HUDEP-2 (cell line): ENCODE measurements around the gene CCDC196.
A peak's percentile ranks its signal among the peaks of the same experiment; 100 is the strongest.

ENCODE experiments used
- DNase-seq, 76 experiments: peaks; one replicate each; lab custom pipeline; 2025; ENCODE audit not compliant: unreplicated experiment in 76 of 76; lab: John Stamatoyannopoulos, UW

The CCDC196 gene

GRCh38 chr14:66485910-66486421 is at the start of gene CCDC196:
TSS of gene CCDC196 (plus strand) at chr14:66486371. CDS start at chr14:66486503, 132 bp downstream.
- no peak for DNase-seq

DNA sequence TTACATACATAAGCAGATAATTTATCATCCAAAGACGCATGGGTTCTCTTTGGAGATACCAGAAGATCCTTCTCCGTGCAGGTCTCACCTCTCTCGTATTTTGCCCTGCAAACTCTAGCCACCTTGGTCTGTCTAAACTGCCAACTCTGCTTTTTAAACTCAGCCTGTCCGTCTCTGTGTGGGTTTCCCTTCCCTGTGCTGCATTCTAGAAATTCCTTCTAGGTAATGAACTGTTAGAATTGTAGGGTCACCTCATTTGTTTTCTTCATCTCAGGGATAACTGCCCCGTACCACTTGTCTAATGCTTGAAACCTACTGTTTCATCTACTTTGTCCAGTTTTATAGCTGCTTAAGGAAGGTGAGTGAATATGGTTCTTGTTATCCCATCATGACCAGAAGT is 45.4 kb upstream of the CCDC196 start:
- no peak for DNase-seq

DNA sequence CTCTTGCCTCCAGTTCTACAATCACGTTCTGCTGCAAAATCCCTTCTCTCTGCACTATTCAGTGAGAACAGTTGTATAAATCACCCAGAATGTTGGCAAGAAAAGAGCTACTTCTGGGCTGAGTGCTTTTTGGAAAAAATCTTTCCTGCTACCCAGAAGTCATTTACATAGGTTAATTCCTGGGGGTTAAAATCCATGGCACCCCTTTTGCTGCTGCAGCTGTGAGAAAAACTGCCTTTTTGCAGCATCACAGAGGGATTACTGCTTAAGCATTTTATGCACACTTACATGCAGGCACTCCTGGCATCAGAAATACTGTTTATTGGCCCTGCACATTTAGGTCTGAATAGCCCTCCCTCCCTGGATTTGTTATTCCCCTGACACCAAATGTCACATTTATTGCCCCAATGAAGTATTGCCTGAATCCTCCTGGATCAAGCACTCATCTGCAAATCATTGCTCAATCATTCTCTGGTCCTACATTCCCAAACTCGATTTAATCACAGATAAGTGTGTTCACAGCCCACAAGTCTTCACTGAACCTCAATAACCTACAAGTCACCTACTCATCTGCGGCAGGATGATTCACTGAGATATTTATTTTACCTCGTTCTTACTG is 43.1 kb upstream of the CCDC196 start:
- no peak for DNase-seq

DNA sequence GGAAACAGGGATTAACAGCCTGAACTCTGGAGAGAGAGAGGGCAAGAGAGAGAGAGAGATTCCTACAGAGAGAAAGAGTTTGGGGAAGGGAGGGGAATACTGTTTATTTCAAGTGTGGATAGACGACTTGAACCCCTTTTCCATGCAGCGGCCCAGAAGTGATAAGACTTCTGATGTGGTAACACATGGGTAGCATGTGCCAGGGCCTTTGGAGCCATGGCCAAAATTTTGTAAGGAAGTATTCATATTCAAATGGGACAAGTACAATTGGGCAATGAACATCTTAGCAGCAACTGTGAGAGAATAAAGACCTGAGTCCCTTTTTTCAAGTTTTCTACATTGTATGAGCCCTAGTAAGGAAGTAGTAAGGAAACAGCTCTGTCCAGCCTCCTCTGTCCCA is 42.4 kb upstream of the CCDC196 start:
- no peak for DNase-seq

- DNase-seq: no peak
Measured at GRCh38 chr14:66444271-66444927, 41.8 kb upstream of the CCDC196 start.

- DNase-seq: no peak
Measured at GRCh38 chr14:66445936-66446335, 40.2 kb upstream of the CCDC196 start.

GRCh38 chr14:66453469-66453868 is 32.7 kb upstream of the CCDC196 start:
- no peak for DNase-seq

- no peak for DNase-seq
Measured at GRCh38 chr14:66459603-66460002, 26.6 kb upstream of the CCDC196 start.

GRCh38 chr14:66464261-66464660 is 21.9 kb upstream of the CCDC196 start:
- no peak for DNase-seq

- DNase-seq: no peak
Measured at GRCh38 chr14:66468778-66469367, 17.3 kb upstream of the CCDC196 start.

DNA sequence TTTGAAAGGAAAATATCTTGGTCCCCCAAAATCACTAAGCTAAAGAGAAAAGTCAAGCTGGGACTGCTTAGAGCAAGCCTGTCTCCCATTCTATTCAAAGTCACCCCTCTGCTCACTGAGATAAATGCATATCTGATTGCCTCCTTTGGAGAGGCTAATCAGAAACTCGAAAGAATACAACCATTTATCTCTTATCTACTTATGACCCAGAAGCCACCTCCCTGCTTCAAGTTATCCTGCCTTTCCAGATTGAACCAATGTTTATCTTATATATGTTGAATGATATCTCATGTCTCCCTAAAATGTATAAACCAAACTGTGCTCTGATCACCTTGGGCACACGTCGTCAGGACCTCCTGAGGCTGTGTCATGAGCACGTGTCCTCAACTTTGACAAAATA is 14.6 kb upstream of the CCDC196 start:
- DNase-seq: peak in 30 of 76 experiments; percentile 9 to 67 (median 39)

GRCh38 chr14:66472251-66472650 is 13.9 kb upstream of the CCDC196 start:
- DNase-seq: no peak

DNA sequence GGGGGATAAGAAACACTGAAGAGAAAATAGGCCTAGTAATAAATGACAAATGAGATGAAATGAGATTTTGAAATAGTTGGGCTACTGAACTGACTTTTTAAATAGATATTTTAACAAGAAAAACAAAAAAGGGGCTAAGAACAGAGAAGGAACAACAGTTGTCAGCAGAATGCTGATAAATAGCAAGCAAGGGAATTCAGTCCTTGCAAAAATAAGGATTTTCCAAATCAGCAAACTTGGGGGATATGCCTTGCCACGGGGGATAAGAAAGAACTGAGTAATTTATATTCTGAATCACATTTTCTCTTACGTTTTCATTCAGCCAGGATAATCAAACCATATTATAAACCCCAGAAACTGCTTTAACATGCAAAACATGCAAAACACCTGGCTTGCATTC is 12.9 kb upstream of the CCDC196 start:
- DNase-seq: no peak

GRCh38 chr14:66476964-66477363 is 9.2 kb upstream of the CCDC196 start:
- DNase-seq: peak in 58 of 76 experiments; percentile 1 to 85 (median 53)

DNA sequence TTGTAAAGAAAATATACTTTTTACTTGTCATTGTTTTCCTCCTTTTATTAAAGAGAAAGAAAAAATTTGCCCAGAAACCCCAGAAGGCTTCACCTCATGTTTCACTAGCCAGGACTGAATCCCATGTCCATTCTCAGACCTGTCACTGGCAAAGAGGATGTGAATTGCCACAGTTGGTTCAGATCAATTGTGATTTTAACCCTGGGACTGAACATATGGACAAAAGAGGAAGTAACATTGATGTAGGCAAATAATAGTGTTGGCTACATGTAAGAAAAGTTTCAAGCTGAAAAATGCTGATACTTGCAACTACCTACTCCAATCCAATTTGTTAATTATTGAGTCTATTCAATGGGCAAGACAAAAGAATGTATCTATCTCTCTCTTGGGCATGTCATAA is 8.6 kb upstream of the CCDC196 start:
- DNase-seq: peak in 1 of 76 experiments; percentile 12

DNA sequence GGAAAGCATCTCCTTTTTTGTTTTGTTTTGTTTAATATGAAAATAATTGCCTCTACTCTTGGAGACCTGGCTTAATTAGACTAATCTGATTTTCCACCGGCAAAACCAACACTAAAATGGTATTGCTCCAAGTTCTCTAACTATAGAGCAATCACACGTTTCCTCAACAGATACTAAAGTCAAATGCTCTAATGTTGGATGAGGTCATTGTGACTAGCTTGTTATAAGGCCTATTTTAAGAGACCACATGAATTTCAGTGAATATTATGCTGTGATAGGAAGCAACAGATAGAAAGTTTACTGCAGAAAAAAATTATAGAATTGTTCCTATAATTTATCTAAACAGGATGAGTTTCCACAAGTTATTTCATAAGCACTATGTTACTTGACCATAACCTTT is 3.3 kb upstream of the CCDC196 start:
- no peak for DNase-seq

- peak in 4 of 76 experiments; percentile 8 to 30 (median 14) for DNase-seq
Measured at GRCh38 chr14:66483322-66483721, 2.8 kb upstream of the CCDC196 start.

DNA sequence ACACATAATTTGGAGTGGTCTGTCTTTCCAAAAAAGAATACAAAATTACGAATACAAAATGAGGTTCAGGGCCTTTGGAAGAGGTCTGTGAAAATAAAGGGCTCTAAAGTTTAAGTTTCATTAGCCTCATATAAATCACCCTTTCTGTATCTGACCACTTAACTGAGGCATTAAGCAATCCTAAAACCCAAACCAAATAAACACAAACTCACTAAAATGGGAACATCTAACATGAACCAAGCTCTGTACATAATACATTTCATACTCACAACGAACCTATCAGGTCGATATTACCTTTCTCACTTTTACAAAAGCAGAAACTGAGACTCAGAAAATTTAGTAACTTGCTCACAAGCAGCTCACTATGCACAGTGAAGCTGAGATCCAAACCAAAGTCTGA is 1.1 kb upstream of the CCDC196 start:
- no peak for DNase-seq

DNA sequence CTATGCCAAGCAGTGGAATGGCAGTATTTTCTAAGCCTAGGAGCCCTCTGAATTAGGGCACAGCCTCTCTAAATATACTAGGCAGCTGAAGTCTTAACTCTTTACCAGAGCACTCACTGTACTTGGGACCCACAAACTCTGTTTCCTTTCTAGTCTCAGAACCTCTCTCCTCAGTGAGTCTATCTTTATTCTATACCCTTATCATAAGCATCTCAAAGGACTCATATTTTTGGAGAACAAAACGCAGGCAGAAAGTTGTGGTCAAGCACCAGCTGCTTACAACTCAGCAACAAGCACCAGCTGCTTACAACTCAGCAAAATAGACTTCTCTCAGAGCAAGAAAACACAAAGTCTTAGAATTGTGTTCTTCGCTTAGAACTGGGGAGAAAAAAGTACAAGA is 993 bp downstream of the CCDC196 start:
- peak in 1 of 76 experiments; percentile 8 for DNase-seq

DNA sequence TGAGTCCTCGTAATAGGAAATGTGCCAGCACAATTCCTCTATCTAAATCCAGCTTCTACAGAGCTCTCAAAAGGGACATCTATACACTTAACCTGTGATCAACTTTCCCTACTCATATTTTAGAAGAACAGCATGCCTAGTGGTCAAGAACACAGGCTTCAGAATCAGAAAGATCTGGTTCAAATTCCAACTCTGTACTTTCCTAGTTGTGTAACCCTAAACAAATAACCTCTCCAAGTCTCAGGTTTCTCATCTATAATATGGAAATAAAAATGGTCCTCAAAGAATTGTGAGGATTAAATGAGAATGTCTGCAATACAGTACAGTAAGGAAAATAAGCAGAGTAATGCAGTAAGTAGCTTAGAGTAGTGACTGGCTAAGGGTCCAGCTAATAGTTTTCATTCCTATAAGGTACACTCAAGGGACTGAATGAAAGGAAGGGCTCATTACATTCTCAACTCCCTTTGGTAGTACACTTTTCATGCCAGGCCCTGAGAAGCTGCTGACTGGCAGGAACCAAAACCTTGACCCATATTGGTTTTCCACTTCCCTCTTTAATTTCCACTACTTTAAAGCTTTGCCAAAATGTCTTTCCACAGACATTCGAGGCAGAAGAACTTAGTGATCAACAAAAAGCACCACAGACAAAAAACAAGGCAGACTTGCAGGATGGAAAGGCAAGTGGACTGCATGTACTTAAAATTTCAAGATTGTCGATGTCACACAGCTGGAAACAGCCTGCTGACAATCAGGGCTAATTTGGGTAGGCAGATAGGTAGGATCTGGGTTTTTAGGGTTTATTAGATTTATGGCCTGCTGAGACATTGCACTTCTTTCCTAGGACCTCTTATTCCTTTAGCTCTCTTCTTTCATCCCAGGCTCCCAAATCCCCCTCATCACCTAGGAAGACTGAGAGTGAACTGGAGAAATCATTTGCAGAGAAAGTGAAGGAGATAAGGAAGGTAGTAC is 4.3 kb downstream of the CCDC196 start:
- DNase-seq: no peak

GRCh38 chr14:66493750-66494149 is 7.6 kb downstream of the CCDC196 start:
- no peak for DNase-seq
